Right lobe of liver (tissue), 6 donors: ENCODE data around the gene CLTB. TPM values are rescaled to one million over a fixed set of nuclear protein-coding genes. Genes with fewer than 3 reads are reported as not detected.

Experiments used
- ATAC-seq, 4 donors: fragments of 200-7000 bp; cut with Tn5 transposase; one replicate each; pipeline ENCODE4 v1.9.1; 2020; ENCODE audit warnings: mild to moderate bottlenecking in 4 of 4, moderate library complexity in 4 of 4
- DNase-seq, 3 donors: peaks; one replicate each; pipeline ENCODE4 v3.0.0-alpha.2; 2020
- H3K27ac ChIP-seq, 3 donors: fragments of 200-600 bp; one replicate each; pipeline ENCODE4 v1.8.0; 2022
- H3K27me3 ChIP-seq, 2 donors: fragments of 200-600 bp; one replicate each; pipeline ENCODE4 v1.8.0; 2022
- H3K36me3 ChIP-seq, 4 donors: fragments of 200-600 bp; sonication (generic) in 1 of 4; one replicate each; pipeline versions ENCODE4 v1.5.1 to v1.8.0; 2017 to 2022; ENCODE audit warnings: control low read depth in 1 of 4
- H3K4me1 ChIP-seq, 4 donors: fragments of 200-600 bp; sonication (generic) in 1 of 4; one replicate each; pipeline versions ENCODE4 v1.5.1 to v1.8.0; 2017 to 2022; ENCODE audit warnings: control low read depth in 1 of 4
- H3K4me3 ChIP-seq, 3 donors: fragments of 200-600 bp; one replicate each; pipeline ENCODE4 v1.8.0; 2022
- H3K9me3 ChIP-seq, 4 donors: fragments of 200-600 bp; sonication (generic) in 1 of 4; one replicate each; pipeline versions ENCODE4 v1.5.1 to v1.8.0; 2017 to 2022; ENCODE audit warnings: control low read depth in 1 of 4
- POLR2A ChIP-seq: fragments of 450-650 bp; IDR thresholded peaks from one replicate; pipeline ENCODE4 v1.6.1; 2017; ENCODE audit warnings: antibody characterized with exemption, mild to moderate bottlenecking
- WGBS: methylation state at CpG from one replicate; pipeline ENCODE4 v1.1.6; 2018; ENCODE audit warnings: low coverage, low lambda C conversion rate; ENCODE audit not compliant: insufficient coverage; ENCODE audit errors: missing lambda C conversion rate; 5-methylcytosine and 5-hydroxymethylcytosine counted together
- intact Hi-C, 2 donors: fragments of 100-400 bp; cut with DNase I; formaldehyde crosslinking; loops; one replicate each; pipeline versions ENCODE4 v1.11.2 to v1.14.1; 2022
- total RNA-seq, 6 experiments: library from RNA; depleted of rRNA in 2 of 6; stranded (reverse); fragments of >200 nt in 2 of 6; fragmentation: NEBNext Ultra II Directional in 3 of 6; extraction: Animal tissue kit (Norgen Biotek cat#: 25700) in 3 of 6; gene quantifications; one replicate each; pipeline versions ENCODE4 v1.1.0 to v1.2.4, GENCODE V29; 2016 to 2023
- TF ChIP-seq, protein P1 (sequence below), 4 donors: fragments of 200-600 bp in 3 of 4; fragments of 450-650 bp in 1 of 4; IDR thresholded peaks; one replicate each; pipeline versions ENCODE4 v1.5.1 to v1.8.0; 2016 to 2022; ENCODE audit warnings: antibody characterized with exemption in 4 of 4, mild to moderate bottlenecking in 2 of 4
- donor health status: DM: no; HTN: yes; CAD: no.
- donor health status: DM: no; HTN: no; CAD: no.
- donor health status: DM: no; HTN: no; CAD: no.
- donor health status: DM: no; HTN: yes; CAD: no.
- donor health status: DM: no; HTN: yes; CAD: no.

CLTB gene
- total RNA-seq, 6 experiments from 2014 or later, result 28.6 to 73.0 (median 31.3) TPM

DNA sequence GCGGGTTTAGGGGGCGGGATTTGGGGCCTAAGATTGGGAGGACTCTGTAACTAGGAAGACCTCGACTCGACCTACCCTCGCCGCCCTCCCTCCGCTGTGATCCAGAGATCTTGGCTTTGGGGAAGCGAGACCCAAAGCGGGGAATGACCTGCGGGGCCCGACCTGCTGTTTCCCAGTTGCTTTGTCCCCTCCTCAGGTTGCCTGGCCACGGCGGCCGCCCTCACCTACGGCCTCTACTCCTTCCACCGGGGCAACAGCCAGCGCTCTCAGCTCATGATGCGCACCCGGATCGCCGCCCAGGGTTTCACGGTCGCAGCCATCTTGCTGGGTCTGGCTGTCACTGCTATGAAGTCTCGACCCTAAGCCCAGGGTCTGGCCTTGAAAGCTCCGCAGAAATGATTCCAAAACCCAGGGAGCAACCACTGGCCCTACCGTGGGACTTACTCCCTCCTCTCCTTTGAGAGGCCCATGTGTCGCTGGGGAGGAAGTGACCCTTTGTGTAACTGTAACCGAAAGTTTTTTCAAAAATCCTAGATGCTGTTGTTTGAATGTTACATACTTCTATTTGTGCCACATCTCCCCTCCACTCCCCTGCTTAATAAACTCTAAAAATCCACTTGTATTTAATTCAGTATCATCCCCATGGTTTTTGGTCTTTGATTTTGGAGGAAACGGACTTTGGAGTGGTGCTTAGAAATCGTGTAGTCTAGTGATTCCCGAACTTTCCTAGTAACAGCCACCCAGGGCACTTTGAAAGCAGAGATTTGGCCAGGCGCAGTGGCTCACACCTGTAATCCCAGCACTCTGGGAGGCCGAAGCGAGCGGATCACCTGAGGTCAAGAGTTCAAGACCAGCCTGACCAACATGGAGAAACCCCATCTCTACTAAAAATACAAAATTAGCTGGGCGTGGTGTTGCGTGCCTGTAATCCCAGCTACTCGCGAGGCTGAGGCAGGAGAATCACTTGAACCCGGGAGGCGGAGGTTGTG is 26.9 kb downstream of the CLTB start:
- TF ChIP-seq, protein P1, sequence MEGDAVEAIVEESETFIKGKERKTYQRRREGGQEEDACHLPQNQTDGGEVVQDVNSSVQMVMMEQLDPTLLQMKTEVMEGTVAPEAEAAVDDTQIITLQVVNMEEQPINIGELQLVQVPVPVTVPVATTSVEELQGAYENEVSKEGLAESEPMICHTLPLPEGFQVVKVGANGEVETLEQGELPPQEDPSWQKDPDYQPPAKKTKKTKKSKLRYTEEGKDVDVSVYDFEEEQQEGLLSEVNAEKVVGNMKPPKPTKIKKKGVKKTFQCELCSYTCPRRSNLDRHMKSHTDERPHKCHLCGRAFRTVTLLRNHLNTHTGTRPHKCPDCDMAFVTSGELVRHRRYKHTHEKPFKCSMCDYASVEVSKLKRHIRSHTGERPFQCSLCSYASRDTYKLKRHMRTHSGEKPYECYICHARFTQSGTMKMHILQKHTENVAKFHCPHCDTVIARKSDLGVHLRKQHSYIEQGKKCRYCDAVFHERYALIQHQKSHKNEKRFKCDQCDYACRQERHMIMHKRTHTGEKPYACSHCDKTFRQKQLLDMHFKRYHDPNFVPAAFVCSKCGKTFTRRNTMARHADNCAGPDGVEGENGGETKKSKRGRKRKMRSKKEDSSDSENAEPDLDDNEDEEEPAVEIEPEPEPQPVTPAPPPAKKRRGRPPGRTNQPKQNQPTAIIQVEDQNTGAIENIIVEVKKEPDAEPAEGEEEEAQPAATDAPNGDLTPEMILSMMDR (IDR thresholded peaks at IDR 0.05), result no peak
- peak; percentile 89 for TF ChIP-seq POLR2A
- H3K4me3 ChIP-seq, result peak overlapping the region; percentile 82 to 97 (median 93)
- no peaks in the 10 kb centered on the region for H3K27me3 ChIP-seq
- peaks cover 0 to 27% (median 6%) of the 10 kb centered on the region in 4 donors for H3K4me1 ChIP-seq
- H3K36me3 ChIP-seq, result peaks cover 0 to 21% (median 6%) of the 10 kb centered on the region in 4 donors
- peak overlapping the region; percentile 87 to 95 (median 91) for H3K27ac ChIP-seq
- intact Hi-C loops, result no loop called here
- no peak for DNase-seq
- peak in 3 of 4 donors; percentile 22 to 50 (median 27) for ATAC-seq
- 28% methylated on average over 20 of the region's 41 CpGs for WGBS
- no peaks in the 10 kb centered on the region for H3K9me3 ChIP-seq

GRCh38 chr5:176388444-176389134 is 27.8 kb downstream of the CLTB start, which contains the start of the genes HIGD2A and NOP16:
HIGD2A (plus strand) TSS chr5:176388751; CDS start chr5:176388820, 69 bp downstream.
NOP16 (minus strand) TSS chr5:176388598; CDS start chr5:176388539, 59 bp downstream.
- intact Hi-C loops, result no loop called here
- Histone ChIP-seq H3K36me3 (peaks cover 0 to 29% (median 10%) of the 10 kb centered on the region in 4 donors), H3K27me3 (no peaks in the 10 kb centered on the region), H3K4me1 (peaks cover 0 to 27% (median 6%) of the 10 kb centered on the region in 4 donors), H3K4me3 (peak within 1 kb of the TSS; percentile 82 to 97 (median 93)), H3K27ac (peak within 1 kb of the TSS; percentile 87 to 95 (median 91)), H3K9me3 (no peaks in the 10 kb centered on the region)
- peak; percentile 99 for DNase-seq
- WGBS, result 0% methylated on average over 32 of the region's 47 CpGs
- TF ChIP-seq, protein P1 (IDR thresholded peaks at IDR 0.05), result peak in 1 of 4 donors; percentile 11
- TF ChIP-seq POLR2A, result no peak
- ATAC-seq, result peak; percentile 94 to 96 (median 94)

- H3K4me3 ChIP-seq, result peak overlapping the region; percentile 82 to 97 (median 93)
- ATAC-seq (no peak), DNase-seq (no peak)
- TF ChIP-seq POLR2A, result no peak
- TF ChIP-seq, protein P1 (IDR thresholded peaks at IDR 0.05), result no peak
- H3K4me1 ChIP-seq, result peaks cover 0 to 27% (median 6%) of the 10 kb centered on the region in 4 donors
- intact Hi-C loops, result no loop called here
- WGBS, result 2% methylated on average over 11 of the region's 29 CpGs
- H3K27me3 ChIP-seq, result no peaks in the 10 kb centered on the region
- H3K9me3 ChIP-seq, result no peaks in the 10 kb centered on the region
- peak overlapping the region in 1 of 3 donors; percentile 3 for H3K27ac ChIP-seq
- H3K36me3 ChIP-seq, result peaks cover 0 to 35% (median 12%) of the 10 kb centered on the region in 4 donors
Measured at GRCh38 chr5:176388003-176388443, 28.3 kb downstream of the CLTB start.

- Histone ChIP-seq H3K27ac (no peak overlapping the region), H3K27me3 (no peaks in the 10 kb centered on the region), H3K36me3 (peaks cover 0 to 35% (median 12%) of the 10 kb centered on the region in 4 donors), H3K9me3 (no peaks in the 10 kb centered on the region), H3K4me1 (peaks cover 0 to 27% (median 6%) of the 10 kb centered on the region in 4 donors), H3K4me3 (peak overlapping the region; percentile 82 to 97 (median 93))
- ATAC-seq (no peak), DNase-seq (no peak)
- no peak for TF ChIP-seq POLR2A
- TF ChIP-seq, protein P1 (IDR thresholded peaks at IDR 0.05), result no peak
- intact Hi-C loops, result no loop called here
- 33% methylated on average over 6 of the region's 8 CpGs for WGBS
Measured at GRCh38 chr5:176387384-176387925, 28.9 kb downstream of the CLTB start.
